ENCODE results near the gene MGAT5. TPM values are rescaled to one million over a fixed set of nuclear protein-coding genes. Genes with fewer than 3 reads are reported as not detected.

MGAT5 gene
- total RNA-seq, 1 experiment from 2014 or later: 34.0 TPM

DNA sequence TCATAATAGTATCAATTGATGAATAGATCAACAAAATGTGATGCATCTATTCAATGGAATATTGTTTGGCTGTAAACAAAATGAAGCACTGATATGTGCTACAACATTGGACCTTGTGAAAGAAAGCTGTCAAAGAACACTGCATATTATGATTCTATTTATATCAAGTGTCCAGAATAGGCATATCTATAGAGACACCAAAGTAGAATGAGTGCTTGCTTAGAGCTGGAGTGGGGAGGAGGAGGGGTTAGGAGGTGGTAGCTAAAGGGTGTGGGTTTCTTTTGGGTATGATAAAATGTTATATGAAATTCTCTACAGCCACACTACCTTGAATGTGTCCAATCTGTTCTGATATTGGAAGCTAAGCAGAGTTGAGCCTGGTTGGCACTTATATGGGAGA is 23.0 kb upstream of the MGAT5 start:
- no peaks in the 10 kb centered on the region; the same call in 1 of the 2 replicates for H3K79me2 ChIP-seq (ENCODE audit: insufficient read depth, low read length)
- ATAC-seq: no peak
- intact Hi-C loops (cut with micrococcal nuclease): no loop called here

DNA sequence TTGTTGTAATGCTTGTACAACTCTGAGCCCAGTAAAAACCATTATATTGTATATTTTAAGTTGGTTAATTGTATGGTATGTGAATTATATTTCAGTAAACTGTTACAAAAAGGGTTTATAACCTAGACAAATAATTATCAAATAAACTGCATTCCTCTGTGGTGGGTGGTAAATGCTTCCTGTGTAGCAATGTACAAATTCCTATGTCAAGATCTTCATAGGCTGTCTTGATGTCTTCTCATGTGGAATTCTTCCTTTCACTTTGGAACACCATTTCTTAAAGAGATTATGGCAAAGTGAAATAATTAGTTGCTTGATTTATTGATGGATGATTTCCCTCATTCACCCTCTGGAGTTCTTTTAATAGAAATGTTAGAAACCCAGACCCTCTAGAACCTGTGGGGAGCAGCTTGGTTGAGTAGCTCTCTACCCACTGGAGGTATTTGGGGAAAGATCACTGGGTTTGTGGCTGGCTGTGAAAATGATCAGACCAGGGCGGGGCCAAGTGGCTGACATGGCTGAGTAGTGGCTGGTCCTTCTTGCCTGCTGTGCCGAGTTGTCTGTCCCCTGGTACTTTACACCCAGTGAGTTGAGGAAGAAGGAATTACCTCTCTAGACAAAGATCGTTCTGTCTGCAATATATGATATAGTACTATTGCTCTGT is 22.4 kb upstream of the MGAT5 start:
- ChIA-PET RAD21 (ENCODE audit: low non-redundant PET in 1 of 2, low total read pairs in 2 of 2, uncharacterized antibody in 2 of 2, unreplicated experiment in 2 of 2) (no interaction called here), POLR2A (no interaction called here), CTCF (interaction anchor here (1.0 kb wide), 1 partner anchor 14 kb away, joined by 3 read pairs; no protein-coding TSS in a partner anchor)
- Histone ChIP-seq H3K36me3 (ENCODE audit: control insufficient read depth in 1 of 2, insufficient read depth in 2 of 2, low read length in 2 of 2) (no peaks in the 10 kb centered on the region), H3K4me1 (ENCODE audit: control insufficient read depth in 1 of 2, insufficient read depth in 2 of 2, low read length in 2 of 2) (peaks cover 0 to 14% of the 10 kb centered on the region in 2 experiments; a peak in 1 of 4 replicates), H3K27me3 (ENCODE audit: insufficient read depth, low read length) (no peaks in the 10 kb centered on the region), H3K27ac (ENCODE audit: low read depth, low read length) (no peak overlapping the region), H4K20me1 (ENCODE audit: insufficient read depth) (no peaks in the 10 kb centered on the region), H3K4me3 (replicated peaks in 1 of 2; ENCODE audit: low read depth in 1 of 2, low read length in 2 of 2) (no peak overlapping the region), H3K9ac (ENCODE audit: low read length) (no peak overlapping the region), H3K9me3 (ENCODE audit: control insufficient read depth in 1 of 2, insufficient read depth in 1 of 2, low read depth in 1 of 2, low read length in 2 of 2) (peaks cover 0 to 5% of the 10 kb centered on the region in 2 experiments; a peak in 1 of 4 replicates), H3K79me2 (ENCODE audit: insufficient read depth, low read length) (no peaks in the 10 kb centered on the region; the same call in 1 of the 2 replicates), H2AFZ (ENCODE audit: low read depth, low read length, poor library complexity, severe bottlenecking) (no peak overlapping the region), H3K9me2 (ENCODE audit: insufficient read depth) (no peaks in the 10 kb centered on the region), H3K4me2 (ENCODE audit: low read length) (peak overlapping the region; percentile 15; the same call in 1 of the 2 replicates)
- ATAC-seq (no peak), DNase-seq (ENCODE audit: low read depth, low spot score) (no peak)
- intact Hi-C loops (cut with micrococcal nuclease): no loop called here
- BruUV-seq (replicated peaks): no TSS peak
- TF ChIP-seq EGR1 (IDR thresholded peaks at IDR 0.05; ENCODE audit: low read depth) (no peak), EZH2phosphoT487 (IDR thresholded peaks at IDR 0.05; ENCODE audit: borderline replicate concordance) (no peak), FOSL1 (IDR thresholded peaks at IDR 0.05; ENCODE audit: low read depth) (no peak), POLR2A (IDR thresholded peaks at IDR 0.05; ENCODE audit: borderline replicate concordance, extremely low read depth, insufficient read depth, insufficient read length) (no peak), CBX3 (IDR thresholded peaks at IDR 0.05; ENCODE audit: low read depth) (no peak), SP1 (IDR thresholded peaks at IDR 0.05; ENCODE audit: low read depth) (no peak), ZNF274 (IDR thresholded peaks at IDR 0.05; ENCODE audit: low read depth, low read length) (no peak), SIN3A (IDR thresholded peaks at IDR 0.05; ENCODE audit: low read depth) (no peak)
- TF ChIP-seq, protein P1, sequence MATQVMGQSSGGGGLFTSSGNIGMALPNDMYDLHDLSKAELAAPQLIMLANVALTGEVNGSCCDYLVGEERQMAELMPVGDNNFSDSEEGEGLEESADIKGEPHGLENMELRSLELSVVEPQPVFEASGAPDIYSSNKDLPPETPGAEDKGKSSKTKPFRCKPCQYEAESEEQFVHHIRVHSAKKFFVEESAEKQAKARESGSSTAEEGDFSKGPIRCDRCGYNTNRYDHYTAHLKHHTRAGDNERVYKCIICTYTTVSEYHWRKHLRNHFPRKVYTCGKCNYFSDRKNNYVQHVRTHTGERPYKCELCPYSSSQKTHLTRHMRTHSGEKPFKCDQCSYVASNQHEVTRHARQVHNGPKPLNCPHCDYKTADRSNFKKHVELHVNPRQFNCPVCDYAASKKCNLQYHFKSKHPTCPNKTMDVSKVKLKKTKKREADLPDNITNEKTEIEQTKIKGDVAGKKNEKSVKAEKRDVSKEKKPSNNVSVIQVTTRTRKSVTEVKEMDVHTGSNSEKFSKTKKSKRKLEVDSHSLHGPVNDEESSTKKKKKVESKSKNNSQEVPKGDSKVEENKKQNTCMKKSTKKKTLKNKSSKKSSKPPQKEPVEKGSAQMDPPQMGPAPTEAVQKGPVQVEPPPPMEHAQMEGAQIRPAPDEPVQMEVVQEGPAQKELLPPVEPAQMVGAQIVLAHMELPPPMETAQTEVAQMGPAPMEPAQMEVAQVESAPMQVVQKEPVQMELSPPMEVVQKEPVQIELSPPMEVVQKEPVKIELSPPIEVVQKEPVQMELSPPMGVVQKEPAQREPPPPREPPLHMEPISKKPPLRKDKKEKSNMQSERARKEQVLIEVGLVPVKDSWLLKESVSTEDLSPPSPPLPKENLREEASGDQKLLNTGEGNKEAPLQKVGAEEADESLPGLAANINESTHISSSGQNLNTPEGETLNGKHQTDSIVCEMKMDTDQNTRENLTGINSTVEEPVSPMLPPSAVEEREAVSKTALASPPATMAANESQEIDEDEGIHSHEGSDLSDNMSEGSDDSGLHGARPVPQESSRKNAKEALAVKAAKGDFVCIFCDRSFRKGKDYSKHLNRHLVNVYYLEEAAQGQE (IDR thresholded peaks at IDR 0.05; ENCODE audit: low read depth): no peak

More for the DNA sequence above, 23.0 kb upstream of the MGAT5 start:
- H3K36me3 ChIP-seq (ENCODE audit: control insufficient read depth in 1 of 2, insufficient read depth in 2 of 2, low read length in 2 of 2): no peaks in the 10 kb centered on the region
- POLR2A ChIA-PET: no interaction called here
- CTCF ChIA-PET: interaction anchor here (1.0 kb wide), 1 partner anchor 15 kb away, joined by 3 read pairs; no protein-coding TSS in a partner anchor
- no peaks in the 10 kb centered on the region for H4K20me1 ChIP-seq (ENCODE audit: insufficient read depth)
- TF ChIP-seq, protein P2, sequence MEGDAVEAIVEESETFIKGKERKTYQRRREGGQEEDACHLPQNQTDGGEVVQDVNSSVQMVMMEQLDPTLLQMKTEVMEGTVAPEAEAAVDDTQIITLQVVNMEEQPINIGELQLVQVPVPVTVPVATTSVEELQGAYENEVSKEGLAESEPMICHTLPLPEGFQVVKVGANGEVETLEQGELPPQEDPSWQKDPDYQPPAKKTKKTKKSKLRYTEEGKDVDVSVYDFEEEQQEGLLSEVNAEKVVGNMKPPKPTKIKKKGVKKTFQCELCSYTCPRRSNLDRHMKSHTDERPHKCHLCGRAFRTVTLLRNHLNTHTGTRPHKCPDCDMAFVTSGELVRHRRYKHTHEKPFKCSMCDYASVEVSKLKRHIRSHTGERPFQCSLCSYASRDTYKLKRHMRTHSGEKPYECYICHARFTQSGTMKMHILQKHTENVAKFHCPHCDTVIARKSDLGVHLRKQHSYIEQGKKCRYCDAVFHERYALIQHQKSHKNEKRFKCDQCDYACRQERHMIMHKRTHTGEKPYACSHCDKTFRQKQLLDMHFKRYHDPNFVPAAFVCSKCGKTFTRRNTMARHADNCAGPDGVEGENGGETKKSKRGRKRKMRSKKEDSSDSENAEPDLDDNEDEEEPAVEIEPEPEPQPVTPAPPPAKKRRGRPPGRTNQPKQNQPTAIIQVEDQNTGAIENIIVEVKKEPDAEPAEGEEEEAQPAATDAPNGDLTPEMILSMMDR (IDR thresholded peaks at IDR 0.05 in 2 of 3, conservative IDR thresholded peaks at IDR 0.05 in 1 of 3; ENCODE audit: borderline replicate concordance in 1 of 3, insufficient read depth in 1 of 3, low read depth in 2 of 3, low read length in 2 of 3): no peak
- TF ChIP-seq RAD21 (IDR thresholded peaks at IDR 0.05; ENCODE audit: low read depth): no peak
- no peak for TF ChIP-seq YY1 (IDR thresholded peaks at IDR 0.05; ENCODE audit: extremely low read depth, insufficient replicate concordance, low read depth, low read length)
- no peak for TF ChIP-seq POLR2AphosphoS5 (IDR thresholded peaks at IDR 0.05; ENCODE audit: low read depth, low read length)
- peaks cover 0 to 5% of the 10 kb centered on the region in 2 experiments; a peak in 1 of 4 replicates for H3K9me3 ChIP-seq (ENCODE audit: control insufficient read depth in 1 of 2, insufficient read depth in 1 of 2, low read depth in 1 of 2, low read length in 2 of 2)
- H3K9me2 ChIP-seq (ENCODE audit: insufficient read depth): no peaks in the 10 kb centered on the region
- no peaks in the 10 kb centered on the region for H3K27me3 ChIP-seq (ENCODE audit: insufficient read depth, low read length)
- H3K4me1 ChIP-seq (ENCODE audit: control insufficient read depth in 1 of 2, insufficient read depth in 2 of 2, low read length in 2 of 2): peaks cover 0 to 14% of the 10 kb centered on the region in 2 experiments; a peak in 1 of 4 replicates
- BruUV-seq (replicated peaks): no TSS peak
- H3K4me3 ChIP-seq (replicated peaks in 1 of 2; ENCODE audit: low read depth in 1 of 2, low read length in 2 of 2): no peak overlapping the region
- RAD21 ChIA-PET (ENCODE audit: low non-redundant PET in 1 of 2, low total read pairs in 2 of 2, uncharacterized antibody in 2 of 2, unreplicated experiment in 2 of 2): no interaction called here
- H3K9ac ChIP-seq (ENCODE audit: low read length): no peak overlapping the region
- no peak overlapping the region for H3K27ac ChIP-seq (ENCODE audit: low read depth, low read length)
- no peak for DNase-seq (ENCODE audit: low read depth, low spot score)
- H3K4me2 ChIP-seq (ENCODE audit: low read length): no peak overlapping the region
- no peak overlapping the region for H2AFZ ChIP-seq (ENCODE audit: low read depth, low read length, poor library complexity, severe bottlenecking)

Measured in HCT116 (cell line).